GM12878 (cell line): ENCODE measurements around the gene ADSS2. TPM values are rescaled to one million over a fixed set of nuclear protein-coding genes. Genes with fewer than 3 reads are reported as not detected.

Experiments
- ATAC-seq: fragments of 200-7000 bp; cut with Tn5 transposase; 3 replicates; pipeline ENCODE4 v1.9.1; 2020; ENCODE audit warnings: mild to moderate bottlenecking, moderate library complexity
- BruUV-seq: library from RNA; stranded (reverse); fragments of 400-500 nt; replicated peaks from 2 replicates; lab custom pipeline; 2021; lab: Mats Ljungman, UMichigan
- CTCF ChIA-PET: fragments of 300-600 bp; sonication (Branson Sonifier 250); formaldehyde crosslinking; extraction: SDS; loops from one replicate; lab custom pipeline; 2021; ENCODE audit warnings: inconsistent platforms; lab: Yijun Ruan, JAX
- POLR2A ChIA-PET: fragments of 350-600 bp; formaldehyde crosslinking; extraction: SDS; loops from one replicate; lab custom pipeline; 2021; ENCODE audit warnings: inconsistent platforms; lab: Charles Lee
- RAD21 ChIA-PET: fragments of 300-600 bp; sonication (Branson Sonifier 250); formaldehyde crosslinking; loops from one replicate; lab custom pipeline; 2023; ENCODE audit warnings: antibody characterized with exemption; ENCODE audit not compliant: unreplicated experiment; lab: Charles Lee
- SMC1A ChIA-PET: fragments of 300-600 bp; sonication (Branson Sonifier 250); formaldehyde crosslinking; loops from one replicate; lab custom pipeline; 2023; ENCODE audit not compliant: unreplicated experiment, uncharacterized antibody; lab: Charles Lee
- DNase-seq: peaks from one replicate; pipeline ENCODE4 v3.0.0-alpha.2; 2011; ENCODE audit warnings: low read depth, low spot score
- FAIRE-seq: peaks from 3 replicates; lab custom pipeline; 2011; peaks lifted over from hg19 to GRCh38; lab: Jason Lieb, UNC
- H2AFZ ChIP-seq: 2 replicates; pipeline ENCODE4 v1.6.0; 2011; ENCODE audit warnings: low read depth, low read length, control low read depth; ENCODE audit not compliant: control insufficient read depth
- H3K27ac ChIP-seq: 2 replicates; pipeline ENCODE4 v1.5.1; 2011; ENCODE audit warnings: control low read depth; ENCODE audit not compliant: control insufficient read depth, insufficient read depth
- H3K27me3 ChIP-seq, 2 experiments: replicated peaks in 1 of 2; 2 replicates each; pipeline versions ENCODE4 v1.6.0 to v1.6.1; 2011; ENCODE audit warnings: low read length in 1 of 2; ENCODE audit not compliant: control insufficient read depth in 2 of 2, insufficient read depth in 2 of 2
- H3K36me3 ChIP-seq, 2 experiments: 2 replicates each; pipeline ENCODE4 v1.5.1; 2011; ENCODE audit warnings: low read length in 1 of 2; ENCODE audit not compliant: control insufficient read depth in 2 of 2, insufficient read depth in 2 of 2
- H3K4me1 ChIP-seq: 2 replicates; pipeline ENCODE4 v1.6.1; 2011; ENCODE audit warnings: mild to moderate bottlenecking, low read length, moderate library complexity, mixed read lengths; ENCODE audit not compliant: control insufficient read depth, insufficient read depth
- H3K4me2 ChIP-seq: 2 replicates; pipeline ENCODE4 v1.6.0; 2011; ENCODE audit warnings: control low read depth; ENCODE audit not compliant: control insufficient read depth, insufficient read depth
- H3K4me3 ChIP-seq: fragments of 200-600 bp; sonication (generic); 2 replicates; pipeline ENCODE4 v1.5.1; 2016
- H3K79me2 ChIP-seq: 2 replicates; pipeline ENCODE4 v1.6.0; 2011; ENCODE audit warnings: low read length; ENCODE audit not compliant: control insufficient read depth, insufficient read depth
- H3K9ac ChIP-seq: 2 replicates; pipeline ENCODE4 v1.8.0; 2011; ENCODE audit warnings: low read length, control low read depth, mixed read lengths; ENCODE audit not compliant: control insufficient read depth, insufficient read depth
- H3K9me3 ChIP-seq: replicated peaks from 3 replicates; pipeline ENCODE4 v1.5.1; 2011; ENCODE audit warnings: mild to moderate bottlenecking, low read length; ENCODE audit not compliant: control insufficient read depth, insufficient read depth
- H4K20me1 ChIP-seq: 2 replicates; pipeline ENCODE4 v1.6.0; 2011; ENCODE audit not compliant: control insufficient read depth, insufficient read depth
- ETV6 ChIP-seq, 2 experiments: fragments of 450-650 bp in 1 of 2; IDR thresholded peaks in 1 of 2; conservative IDR thresholded peaks in 1 of 2; 2 replicates each; pipeline ENCODE4 v1.6.1; 2014; ENCODE audit warnings: antibody characterized with exemption in 1 of 2, borderline replicate concordance in 1 of 2, low read depth in 1 of 2, mild to moderate bottlenecking in 1 of 2, moderate library complexity in 1 of 2
- HCFC1 ChIP-seq: fragments of 150-350 bp; IDR thresholded peaks from 2 replicates; pipeline ENCODE4 v1.6.1; 2014; ENCODE audit warnings: low read length
- MTA2 ChIP-seq: fragments of 450-650 bp; IDR thresholded peaks from 2 replicates; pipeline ENCODE4 v1.6.1; 2016; ENCODE audit warnings: low read depth, mild to moderate bottlenecking, moderate library complexity
- MYC ChIP-seq: IDR thresholded peaks from 2 replicates; pipeline ENCODE4 v1.6.1; 2011; ENCODE audit warnings: mild to moderate bottlenecking, low read length, moderate library complexity, inconsistent platforms; ENCODE audit not compliant: insufficient read depth, insufficient replicate concordance, insufficient read length, severe bottlenecking
- POU2F2 ChIP-seq: IDR thresholded peaks from 3 replicates; pipeline ENCODE4 v1.6.1; 2011; ENCODE audit warnings: low read depth, mild to moderate bottlenecking, low read length, borderline replicate concordance
- RAD21 ChIP-seq: IDR thresholded peaks from 2 replicates; pipeline ENCODE4 v1.6.1; 2011; ENCODE audit warnings: mild to moderate bottlenecking, low read depth, low read length, moderate library complexity; ENCODE audit not compliant: insufficient read depth
- RFX5 ChIP-seq: IDR thresholded peaks from 2 replicates; pipeline ENCODE4 v1.6.1; 2011; ENCODE audit warnings: low read depth, low read length, improper control_type of control experiment
- TCF12 ChIP-seq: IDR thresholded peaks from 2 replicates; pipeline ENCODE4 v1.6.1; 2011; ENCODE audit warnings: low read depth, mild to moderate bottlenecking, low read length
- ZNF24 ChIP-seq: fragments of 450-650 bp; IDR thresholded peaks from 2 replicates; pipeline ENCODE4 v1.6.1; 2017; ENCODE audit warnings: antibody characterized with exemption, mild to moderate bottlenecking
- WGBS: methylation state at CpG from one replicate; pipeline ENCODE4 v1.1.6; 2016; ENCODE audit warnings: low lambda C conversion rate; ENCODE audit not compliant: insufficient replicate concordance, insufficient coverage; ENCODE audit errors: missing lambda C conversion rate; 5-methylcytosine and 5-hydroxymethylcytosine counted together
- in situ Hi-C: fragments of 300-500 bp; cut with MboI; formaldehyde crosslinking; loops from 9 replicates; pipeline ENCODE4 v1.14.3; 2018; ENCODE audit warnings: mixed read lengths
- intact Hi-C: fragments of 100-400 bp; cut with micrococcal nuclease; formaldehyde crosslinking; loops from one replicate; pipeline ENCODE4 v1.14.2; 2022; ENCODE audit not compliant: unreplicated experiment
- polyA plus RNA-seq, 11 experiments: library from polyadenylated mRNA; depleted of rRNA in 4 of 11; unstranded in 6 of 11; stranded (reverse) in 5 of 11; fragments of >200 nt; fragmentation: Nextera tagmentation in 4 of 11; fragmentation: Illumina TruSeq in 1 of 11; extraction: Ambion mirVana in 4 of 11; extraction: Trizol in 1 of 11; gene quantifications; 1 replicate in 1 of 11; 2 replicates in 10 of 11; pipeline versions ENCODE4 v1.2.1 to v1.2.3, GENCODE V29; 2011 to 2016; ENCODE audit warnings: inconsistent platforms in 2 of 11, missing spikeins in 2 of 11, low read depth in 1 of 11
- total RNA-seq, 4 experiments: library from RNA; depleted of rRNA in 3 of 4; stranded (reverse); fragments of >200 nt in 3 of 4; fragmentation: Illumina TruSeq in 1 of 4; extraction: Trizol in 1 of 4; gene quantifications; 2 replicates each; pipeline versions ENCODE4 v1.2.1 to v1.2.3, GENCODE V29; 2013 to 2021
- TF ChIP-seq, protein P1 (sequence below): IDR thresholded peaks from 2 replicates; pipeline ENCODE4 v1.6.1; 2011; ENCODE audit warnings: low read depth, mild to moderate bottlenecking, low read length, moderate library complexity, borderline replicate concordance; ENCODE audit errors: extremely low read depth
- TF ChIP-seq, protein P2 (sequence below): IDR thresholded peaks from 2 replicates; pipeline ENCODE4 v1.6.1; 2011; ENCODE audit warnings: low read depth, low read length, improper control_type of control experiment, borderline replicate concordance
- TF ChIP-seq, protein P3 (sequence below): IDR thresholded peaks from 2 replicates; pipeline ENCODE4 v1.6.1; 2011; ENCODE audit warnings: mild to moderate bottlenecking, low read depth, low read length, moderate library complexity; ENCODE audit not compliant: insufficient replicate concordance

The ADSS2 gene
- total and polyA plus RNA-seq, 10 of the 15 experiments (the other 5 are each of a cell fraction or from before 2014, with no cell fraction given) = 8.1 to 49.3 (median 40.6) TPM

DNA sequence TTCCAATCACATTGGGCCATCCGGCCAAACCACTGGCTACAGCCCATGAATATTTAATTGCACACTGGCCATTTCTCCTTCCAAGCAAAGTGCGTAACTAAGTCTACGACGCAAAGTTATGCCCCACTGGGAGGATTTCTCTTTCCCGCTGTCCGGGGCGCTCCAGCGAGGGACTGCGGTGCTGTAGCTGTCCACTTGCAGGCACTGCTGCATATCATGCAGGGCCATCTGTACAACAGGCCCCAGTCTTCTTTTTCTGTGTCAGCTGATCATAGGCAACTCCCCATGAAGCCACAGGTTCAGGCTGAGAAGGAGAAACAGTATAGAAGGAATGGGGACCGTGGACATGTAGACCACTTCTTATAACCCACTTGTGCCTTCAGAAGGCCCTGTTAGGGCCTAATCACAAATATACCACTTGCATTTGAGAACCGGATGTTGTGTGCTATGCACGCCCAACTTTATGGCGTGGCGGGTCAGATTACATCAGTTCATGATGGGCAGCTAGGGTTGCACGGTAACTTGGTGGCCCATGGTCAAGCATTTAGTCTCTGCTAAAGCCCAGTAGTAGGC lies 58.0 kb downstream of the ADSS2 start:
- no peak overlapping the region for H3K4me2 ChIP-seq
- H3K9ac ChIP-seq = no peak overlapping the region
- H3K4me3 ChIP-seq = no peak overlapping the region
- DNase-seq (no peak), FAIRE-seq (no peak), ATAC-seq (no peak; the same call in 2 of the 3 replicates)
- no peak overlapping the region for H3K27ac ChIP-seq
- TF ChIP-seq, protein P1, sequence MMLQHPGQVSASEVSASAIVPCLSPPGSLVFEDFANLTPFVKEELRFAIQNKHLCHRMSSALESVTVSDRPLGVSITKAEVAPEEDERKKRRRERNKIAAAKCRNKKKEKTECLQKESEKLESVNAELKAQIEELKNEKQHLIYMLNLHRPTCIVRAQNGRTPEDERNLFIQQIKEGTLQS = no peak
- TF ChIP-seq POU2F2 = no peak
- no peak for TF ChIP-seq TCF12
- TF ChIP-seq, protein P2, sequence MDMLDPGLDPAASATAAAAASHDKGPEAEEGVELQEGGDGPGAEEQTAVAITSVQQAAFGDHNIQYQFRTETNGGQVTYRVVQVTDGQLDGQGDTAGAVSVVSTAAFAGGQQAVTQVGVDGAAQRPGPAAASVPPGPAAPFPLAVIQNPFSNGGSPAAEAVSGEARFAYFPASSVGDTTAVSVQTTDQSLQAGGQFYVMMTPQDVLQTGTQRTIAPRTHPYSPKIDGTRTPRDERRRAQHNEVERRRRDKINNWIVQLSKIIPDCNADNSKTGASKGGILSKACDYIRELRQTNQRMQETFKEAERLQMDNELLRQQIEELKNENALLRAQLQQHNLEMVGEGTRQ = no peak
- ChIA-PET CTCF (interaction anchor here (0.6 kb wide), 1 partner anchor 98 kb away, joined by 3 read pairs; no protein-coding TSS in a partner anchor), POLR2A (no interaction called here), RAD21 (no interaction called here), SMC1A (interaction anchor here (0.6 kb wide), 1 partner anchor 707 kb away, joined by 3 read pairs; no protein-coding TSS in a partner anchor)
- WGBS = 96% methylated on average over 15 of the region's 15 CpGs
- H3K4me1 ChIP-seq = 0 out of 2 replicates have a peak, but pooled peaks cover 2% of the 10 kb centered on the region
- no peaks in the 10 kb centered on the region for H3K36me3 ChIP-seq
- in situ Hi-C loops (no loop called here), intact Hi-C loops (no loop called here)
- H3K9me3 ChIP-seq = no peaks in the 10 kb centered on the region
- no TSS peak for BruUV-seq
- no peaks in the 10 kb centered on the region for H3K27me3 ChIP-seq
- H4K20me1 ChIP-seq = no peaks in the 10 kb centered on the region
- no peak overlapping the region for H2AFZ ChIP-seq
- no peaks in the 10 kb centered on the region for H3K79me2 ChIP-seq

DNA sequence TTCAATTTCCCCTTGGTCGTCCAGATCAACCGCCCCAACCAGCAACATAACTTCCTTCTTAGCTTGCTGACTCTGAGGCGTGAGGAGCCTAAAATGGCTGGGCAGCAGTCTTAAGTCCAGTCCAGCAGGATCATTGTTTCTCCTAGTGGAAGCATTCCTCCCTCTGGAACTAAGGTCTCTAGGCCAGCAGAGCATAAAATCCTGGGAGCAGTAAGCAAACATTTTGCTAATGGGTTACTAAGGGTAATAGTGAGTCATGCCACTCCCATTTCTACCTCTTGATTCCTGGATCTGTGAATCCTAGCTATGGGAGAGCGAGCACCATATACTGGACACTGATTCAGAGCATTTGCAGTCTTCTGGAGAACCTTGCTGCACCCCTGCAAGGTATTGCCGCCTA lies 59.9 kb downstream of the ADSS2 start:
- BruUV-seq = no TSS peak
- DNase-seq (no peak), FAIRE-seq (no peak), ATAC-seq (no peak)
- no peaks in the 10 kb centered on the region for H3K4me1 ChIP-seq
- H3K27ac ChIP-seq = no peak overlapping the region
- H3K9me3 ChIP-seq = no peaks in the 10 kb centered on the region
- ChIA-PET SMC1A (interaction anchor here (0.6 kb wide), 1 partner anchor 252 kb away, joined by 3 read pairs; no protein-coding TSS in a partner anchor), POLR2A (no interaction called here), CTCF (no interaction called here), RAD21 (no interaction called here)
- H3K79me2 ChIP-seq = no peaks in the 10 kb centered on the region
- WGBS = 84% methylated on average over 4 of the region's 5 CpGs
- H3K36me3 ChIP-seq = no peaks in the 10 kb centered on the region
- H3K4me2 ChIP-seq = no peak overlapping the region
- no peaks in the 10 kb centered on the region for H3K27me3 ChIP-seq
- in situ Hi-C loops = no loop called here
- no peaks in the 10 kb centered on the region for H4K20me1 ChIP-seq
- no peak overlapping the region for H3K9ac ChIP-seq
- H3K4me3 ChIP-seq = no peak overlapping the region
- intact Hi-C loops = no loop called here
- no peak overlapping the region for H2AFZ ChIP-seq
- TF ChIP-seq MYC (no peak), RAD21 (no peak), ZNF24 (no peak), HCFC1 (no peak), RFX5 (no peak), MTA2 (no peak), ETV6 (conservative IDR thresholded peaks at IDR 0.05 in 1 of 2, IDR thresholded peaks at IDR 0.05 in 1 of 2; ENCODE audit: borderline replicate concordance in 1 of 2, low read depth in 1 of 2) (no peak)
- TF ChIP-seq, protein P3, sequence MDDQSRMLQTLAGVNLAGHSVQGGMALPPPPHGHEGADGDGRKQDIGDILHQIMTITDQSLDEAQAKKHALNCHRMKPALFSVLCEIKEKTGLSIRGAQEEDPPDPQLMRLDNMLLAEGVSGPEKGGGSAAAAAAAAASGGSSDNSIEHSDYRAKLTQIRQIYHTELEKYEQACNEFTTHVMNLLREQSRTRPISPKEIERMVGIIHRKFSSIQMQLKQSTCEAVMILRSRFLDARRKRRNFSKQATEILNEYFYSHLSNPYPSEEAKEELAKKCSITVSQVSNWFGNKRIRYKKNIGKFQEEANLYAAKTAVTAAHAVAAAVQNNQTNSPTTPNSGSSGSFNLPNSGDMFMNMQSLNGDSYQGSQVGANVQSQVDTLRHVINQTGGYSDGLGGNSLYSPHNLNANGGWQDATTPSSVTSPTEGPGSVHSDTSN = no peak
